Measurements from ENCODE around the gene RAB3C.

RAB3C gene

GRCh38 chr5:58606064-58606463 is 23.2 kb downstream of the RAB3C start:
- DNase-seq: no peak

- DNase-seq: no peak
Observed at GRCh38 chr5:58615972-58616371, 33.1 kb downstream of the RAB3C start.

GRCh38 chr5:58617241-58617640 is 34.4 kb downstream of the RAB3C start:
- DNase-seq: no peak

GRCh38 chr5:58620336-58620735 is 37.5 kb downstream of the RAB3C start:
- DNase-seq: no peak

- DNase-seq: no peak
Observed at GRCh38 chr5:58622936-58623871, 40.3 kb downstream of the RAB3C start.

- DNase-seq: no peak
Observed at GRCh38 chr5:58628626-58629025, 45.8 kb downstream of the RAB3C start.

- no peak for DNase-seq
Observed at GRCh38 chr5:58629271-58630159, 46.6 kb downstream of the RAB3C start.

GRCh38 chr5:58631895-58632294 is 49.0 kb downstream of the RAB3C start:
- no peak for DNase-seq

- DNase-seq: no peak
Observed at GRCh38 chr5:58635416-58635815, 52.5 kb downstream of the RAB3C start.

GRCh38 chr5:58640011-58640410 is 57.1 kb downstream of the RAB3C start:
- no peak for DNase-seq

- no peak for DNase-seq
Observed at GRCh38 chr5:58641533-58641932, 58.7 kb downstream of the RAB3C start.

GRCh38 chr5:58648846-58649245 is 66.0 kb downstream of the RAB3C start:
- DNase-seq: no peak

GRCh38 chr5:58649716-58650115 is 66.8 kb downstream of the RAB3C start:
- no peak for DNase-seq

- DNase-seq: no peak
Observed at GRCh38 chr5:58653521-58653920, 70.6 kb downstream of the RAB3C start.

- no peak for DNase-seq
Observed at GRCh38 chr5:58666141-58666540, 83.3 kb downstream of the RAB3C start.

- DNase-seq: no peak
Observed at GRCh38 chr5:58666598-58667581, 84.0 kb downstream of the RAB3C start.

GRCh38 chr5:58670582-58670981 is 87.7 kb downstream of the RAB3C start:
- no peak for DNase-seq

GRCh38 chr5:58671155-58671554 is 88.3 kb downstream of the RAB3C start:
- DNase-seq: no peak

- DNase-seq: no peak
Observed at GRCh38 chr5:58672521-58672920, 89.6 kb downstream of the RAB3C start.

GRCh38 chr5:58674070-58674469 is 91.2 kb downstream of the RAB3C start:
- DNase-seq: no peak

GRCh38 chr5:58674711-58675110 is 91.8 kb downstream of the RAB3C start:
- no peak for DNase-seq

GRCh38 chr5:58675341-58675740 is 92.5 kb downstream of the RAB3C start:
- DNase-seq: no peak
